Limb (tissue), 2 donors: ENCODE measurements around the gene EXD3.

Experiments used
- DNase-seq, 2 donors: peaks; one replicate each; pipeline ENCODE4 v3.0.0-alpha.2; 2016; ENCODE audit errors: extremely low spot score in 2 of 2

EXD3 gene

DNA sequence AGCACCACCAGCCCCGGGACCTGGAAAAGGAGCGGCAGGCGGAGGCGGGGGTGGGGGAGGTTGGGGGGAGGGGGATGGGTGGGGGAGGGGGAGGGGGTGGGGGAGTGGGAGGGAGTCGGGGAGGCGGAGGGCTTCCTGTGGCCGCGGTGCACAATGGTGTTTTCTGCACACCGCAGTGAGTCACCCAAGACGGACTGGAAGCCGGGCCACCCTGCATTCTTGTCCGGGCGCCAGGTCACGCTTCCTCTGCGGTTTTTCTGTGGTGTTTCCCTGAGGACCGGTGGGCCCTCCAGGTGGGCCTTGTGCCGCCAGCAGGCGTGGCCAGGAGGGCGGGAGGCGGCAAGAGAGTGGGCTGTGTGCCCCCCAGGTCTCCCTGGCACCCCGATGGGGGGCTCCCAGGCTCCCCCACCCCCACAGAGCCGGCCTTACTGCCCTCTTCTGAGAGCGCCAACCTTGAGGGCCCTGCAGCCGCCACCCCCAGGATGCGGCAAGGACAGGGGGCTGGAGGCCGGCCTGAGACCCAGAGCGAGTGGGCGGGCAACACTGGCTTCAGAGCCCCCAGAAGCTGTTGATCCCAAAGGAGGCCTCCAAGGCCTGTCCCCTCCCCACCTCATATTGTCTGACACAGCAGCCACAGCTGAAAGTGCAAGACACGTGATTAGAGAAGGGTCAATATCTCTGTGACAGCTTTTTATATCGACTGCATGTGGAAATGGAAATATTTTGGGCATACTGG lies 11.1 kb downstream of the EXD3 start:
- DNase-seq: peak in 1 of 2 donors; percentile 47

DNA sequence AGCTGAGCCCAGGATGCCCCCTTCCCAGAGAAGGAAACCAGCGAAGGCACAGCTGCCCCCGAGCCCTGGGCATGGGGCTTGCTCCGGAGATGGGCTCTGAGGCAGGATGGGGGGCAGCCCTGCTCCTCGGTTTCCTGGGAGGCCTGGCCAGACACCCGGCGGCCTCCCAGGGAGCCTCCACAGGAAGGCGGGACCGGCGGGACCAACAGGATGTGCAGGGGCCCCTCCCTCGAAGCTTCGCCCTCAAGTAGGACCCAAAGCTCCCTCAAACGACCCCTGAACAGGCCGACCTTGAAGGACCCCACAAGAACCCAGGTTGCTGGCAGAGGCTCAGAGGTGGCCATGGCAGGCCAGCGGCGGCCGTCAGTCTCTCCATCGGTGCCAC lies 11.7 kb downstream of the EXD3 start:
- peak in 1 of 2 donors; percentile 26 for DNase-seq

DNA sequence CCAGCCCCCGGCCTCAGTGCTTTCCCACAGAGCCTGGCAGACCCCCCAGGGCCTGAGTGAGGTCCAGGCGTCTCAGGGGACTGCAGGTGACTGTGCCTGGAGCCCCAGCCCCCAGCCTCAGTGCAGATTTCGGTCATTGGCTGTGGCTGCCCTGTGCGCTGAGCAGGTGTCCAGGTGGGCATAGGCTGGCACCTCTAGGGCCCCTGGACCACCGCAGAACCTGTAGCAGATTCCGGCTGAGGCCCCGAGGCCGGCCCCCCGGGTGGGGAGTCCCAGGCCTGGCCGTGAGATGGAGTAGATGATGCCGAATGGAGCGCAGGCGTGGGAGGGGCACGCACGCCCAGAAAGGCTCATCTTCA lies 12.1 kb downstream of the EXD3 start:
- peak in 1 of 2 donors; percentile 23 for DNase-seq

GRCh38 chr9:137410236-137410890 lies 12.6 kb downstream of the EXD3 start:
- DNase-seq: peak in 1 of 2 donors; percentile 26

DNA sequence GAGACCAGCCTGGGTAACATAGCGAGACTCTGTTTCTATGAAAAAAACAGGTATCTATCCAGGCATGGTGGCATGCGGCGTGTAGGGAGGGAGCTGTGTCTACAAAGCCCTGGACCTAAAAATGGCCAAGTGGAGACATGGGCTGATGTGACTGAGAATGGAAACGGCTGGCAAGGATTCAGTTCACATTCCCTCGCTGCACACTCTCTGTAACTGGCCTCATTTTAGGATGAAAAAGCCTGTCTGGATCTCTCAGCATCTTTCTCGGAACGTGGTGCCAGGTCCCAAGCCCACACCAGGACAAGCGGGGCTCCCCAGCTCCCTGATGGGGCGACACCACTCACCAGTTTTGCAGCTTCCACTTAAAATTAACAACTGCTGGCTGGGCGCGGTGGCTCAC lies 13.4 kb downstream of the EXD3 start:
- DNase-seq: peak in 1 of 2 donors; percentile 19

- DNase-seq: peak in 1 of 2 donors; percentile 20
Observed at GRCh38 chr9:137408651-137409405, 14.1 kb downstream of the EXD3 start.

DNA sequence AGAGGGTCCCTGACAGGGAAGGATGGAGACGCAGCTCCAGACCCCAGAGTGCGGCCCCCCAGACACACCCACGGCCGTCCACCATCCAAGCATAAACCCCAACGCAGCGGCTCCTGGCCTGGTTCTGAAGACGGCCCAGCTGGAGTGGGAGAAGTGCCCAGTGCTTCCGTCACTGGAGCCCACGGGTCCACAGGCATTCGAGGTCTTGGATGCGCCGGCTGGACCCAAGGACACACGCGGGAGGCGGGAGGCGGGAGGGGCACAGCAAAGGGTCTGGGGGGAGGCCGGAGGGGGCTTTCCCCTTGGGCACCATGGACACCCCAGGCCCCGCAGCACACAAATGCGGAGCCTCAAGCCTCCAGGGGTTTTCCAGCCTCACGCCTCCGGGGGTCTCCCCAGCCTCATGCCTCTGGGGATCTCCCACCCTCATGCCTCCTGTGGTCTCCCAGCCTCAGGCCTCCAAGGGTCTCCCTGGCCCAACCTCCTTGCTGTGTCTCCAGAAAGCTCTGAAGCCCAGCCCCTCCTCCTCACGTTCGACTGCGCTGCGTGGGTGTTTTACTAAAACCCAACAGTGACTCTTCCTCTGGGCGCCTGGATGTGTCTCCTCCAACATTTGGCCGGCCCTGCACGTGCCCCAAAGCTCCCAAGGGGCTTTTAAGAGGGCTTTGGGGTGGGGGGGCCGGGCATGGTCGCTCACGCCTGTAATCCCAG lies 15.2 kb downstream of the EXD3 start:
- peak in 1 of 2 donors; percentile 39 for DNase-seq

- DNase-seq: peak; percentile 59 to 87
Observed at GRCh38 chr9:137406876-137407589, 15.9 kb downstream of the EXD3 start.

GRCh38 chr9:137406085-137406760 lies 16.7 kb downstream of the EXD3 start:
- DNase-seq: no peak

DNA sequence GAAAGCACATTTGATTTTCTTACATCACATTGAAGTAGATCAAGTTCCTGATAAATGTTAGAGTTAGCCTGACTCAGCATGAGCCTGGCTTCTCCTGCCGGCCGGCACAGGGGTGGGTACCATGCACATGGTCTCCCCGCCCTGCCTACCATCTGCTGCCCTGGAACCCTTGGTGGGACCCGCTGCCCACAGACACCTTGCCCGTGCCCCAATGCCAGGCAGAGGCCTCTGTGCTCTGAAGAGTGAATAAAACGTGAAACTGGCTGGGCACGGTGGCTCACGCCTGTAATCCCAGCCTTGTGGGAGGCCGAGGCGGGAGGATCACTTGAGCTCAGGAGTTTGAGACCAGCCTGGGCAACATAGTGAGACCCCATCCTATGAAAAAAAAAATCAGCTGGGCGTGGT lies 17.3 kb downstream of the EXD3 start:
- peak in 1 of 2 donors; percentile 12 for DNase-seq

DNA sequence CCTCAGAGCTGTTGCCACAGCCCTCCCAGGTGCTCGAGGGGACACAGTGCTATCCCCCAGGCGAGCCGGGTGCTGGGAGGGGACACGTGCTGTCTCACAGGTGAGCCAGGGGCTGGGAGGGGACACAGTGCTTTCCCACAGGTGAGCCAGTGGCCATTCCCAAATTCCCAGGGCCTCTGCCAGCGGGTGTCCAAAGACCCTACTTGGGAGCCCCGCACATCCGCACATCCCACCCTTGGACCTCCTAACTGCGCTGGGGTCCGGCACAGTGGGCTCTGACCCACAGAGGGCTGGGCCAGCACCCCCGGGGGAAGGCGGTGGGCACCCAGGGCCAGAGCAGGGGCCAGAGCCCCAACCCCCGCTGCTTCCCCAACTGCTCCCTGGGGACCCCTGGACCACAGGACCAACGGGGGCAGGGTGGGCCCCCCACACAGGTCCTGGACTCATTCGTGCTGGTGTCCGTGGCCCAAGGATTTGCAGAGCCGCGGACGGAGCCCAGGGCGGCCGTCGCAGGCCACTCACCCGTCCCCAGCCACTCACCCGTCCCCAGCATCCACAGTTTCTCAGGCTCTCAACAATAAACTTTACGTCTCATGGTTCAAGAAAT lies 17.9 kb downstream of the EXD3 start:
- DNase-seq: peak in 1 of 2 donors; percentile 29

- no peak for DNase-seq
Observed at GRCh38 chr9:137403269-137403668, 19.7 kb downstream of the EXD3 start.

DNA sequence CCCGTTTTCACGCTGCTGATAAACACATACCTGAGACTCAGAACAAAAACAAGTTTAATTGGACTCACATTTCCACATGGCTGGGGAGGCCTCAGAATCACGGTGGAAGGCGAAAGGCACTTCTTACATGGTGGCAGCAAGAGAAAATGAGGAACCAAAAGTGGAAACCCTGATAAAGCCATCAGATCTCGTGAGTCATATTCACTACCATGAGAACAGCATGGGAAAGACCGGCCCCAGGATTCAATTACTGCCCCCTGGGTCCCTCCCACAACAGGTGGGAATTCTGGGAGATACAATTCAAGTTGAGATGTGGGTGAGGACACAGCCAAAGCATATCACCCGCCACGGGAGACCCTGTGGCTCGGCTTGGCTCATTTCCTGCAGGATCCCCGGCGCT lies 20.2 kb downstream of the EXD3 start:
- no peak for DNase-seq

DNA sequence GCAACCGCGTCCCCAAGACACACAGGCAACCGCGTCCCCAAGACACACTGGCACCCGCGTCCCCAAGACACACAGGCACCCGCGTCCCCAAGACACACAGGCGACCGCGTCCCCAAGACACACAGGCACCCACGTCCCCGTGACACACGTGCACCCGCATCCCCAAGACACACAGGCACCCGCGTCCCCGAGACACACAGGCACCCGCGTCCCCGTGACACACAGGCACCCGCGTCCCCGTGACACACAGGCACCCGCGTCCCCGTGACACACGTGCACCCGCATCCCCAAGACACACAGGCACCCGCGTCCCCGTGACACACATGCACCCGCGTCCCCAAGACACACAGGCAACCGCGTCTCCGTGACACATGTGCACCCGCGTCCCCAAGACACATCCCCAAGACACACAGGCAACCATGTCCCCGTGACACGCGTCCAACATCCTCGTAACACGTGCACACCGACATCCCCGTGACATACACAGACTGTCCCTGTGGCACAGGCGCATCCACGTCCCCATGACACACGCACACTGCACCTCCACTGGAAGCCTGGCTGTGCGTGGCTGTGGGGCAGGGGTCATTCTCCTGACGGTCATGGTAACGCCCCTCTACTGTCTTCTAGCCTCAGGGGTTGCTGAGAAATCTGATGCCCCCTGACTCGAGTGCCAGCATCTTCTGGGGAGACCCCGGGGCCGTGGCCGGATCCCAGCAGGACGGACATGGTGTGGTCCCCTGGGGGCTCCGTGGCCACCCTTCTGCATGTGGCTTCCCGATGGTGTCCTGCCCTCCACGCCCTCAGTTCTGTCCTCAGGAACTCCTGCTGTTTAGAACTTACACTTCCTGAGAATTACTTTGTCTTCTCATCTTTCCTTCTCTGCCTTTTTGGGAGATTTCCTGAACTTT lies 24.1 kb downstream of the EXD3 start:
- no peak for DNase-seq

GRCh38 chr9:137397675-137398423 lies 25.1 kb downstream of the EXD3 start:
- DNase-seq: no peak

GRCh38 chr9:137396634-137397367 lies 26.2 kb downstream of the EXD3 start:
- DNase-seq: no peak

- DNase-seq: no peak
Observed at GRCh38 chr9:137396227-137396626, 26.7 kb downstream of the EXD3 start.

DNA sequence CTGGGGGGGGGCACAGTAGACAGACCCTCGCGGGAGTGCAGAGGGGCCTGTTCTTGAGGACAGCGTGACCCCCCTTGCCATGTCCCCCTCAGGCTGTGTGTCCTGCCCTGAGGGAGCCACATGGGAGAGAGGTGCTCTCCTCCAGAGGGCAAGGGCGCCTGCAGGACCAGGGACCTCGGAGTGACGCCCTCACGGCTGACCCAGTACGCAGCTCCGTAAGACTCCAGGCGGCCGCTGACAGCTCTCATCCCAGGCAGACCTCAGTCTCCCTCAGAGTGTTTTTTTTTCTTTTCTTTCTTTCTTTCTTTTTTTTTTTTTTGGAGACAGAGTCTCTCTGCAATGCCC lies 27.3 kb downstream of the EXD3 start:
- no peak for DNase-seq
